HepG2 (cell line): ENCODE data around the gene TCF19. TPM values are rescaled to one million over a fixed set of nuclear protein-coding genes. Genes with fewer than 3 reads are reported as not detected.

Source experiments
- ATAC-seq: fragments of 200-7000 bp; cut with Tn5 transposase; 3 replicates; pipeline ENCODE4 v1.9.1; 2020; ENCODE audit warnings: mild to moderate bottlenecking, moderate library complexity
- BruUV-seq: library from RNA; stranded (reverse); fragments of 400-500 nt; replicated peaks from 2 replicates; lab custom pipeline; 2021; lab: Mats Ljungman, UMichigan
- CTCF ChIA-PET: fragments of 300-600 bp; formaldehyde crosslinking; extraction: SDS; loops from one replicate; lab custom pipeline; 2021; ENCODE audit warnings: low total read pairs, inconsistent platforms, low intra/inter-chr PET ratio; lab: Yijun Ruan, JAX
- POLR2A ChIA-PET: fragments of 350-600 bp; sonication (Branson Sonifier 250); formaldehyde crosslinking; loops from one replicate; lab custom pipeline; 2020; ENCODE audit warnings: antibody characterized with exemption, inconsistent platforms; lab: Yijun Ruan, JAX
- DNase-seq: peaks from one replicate; pipeline ENCODE4 v3.0.0-alpha.2; 2015; ENCODE audit warnings: low spot score
- FAIRE-seq: peaks from 3 replicates; lab custom pipeline; 2011; peaks lifted over from hg19 to GRCh38; lab: Jason Lieb, UNC
- H2AFZ ChIP-seq: one replicate; pipeline ENCODE4 v1.6.1; 2011; ENCODE audit warnings: low read length, inconsistent platforms
- H3K27ac ChIP-seq: fragments of 300-600 bp; 3 replicates; pipeline ENCODE4 v1.8.0; 2011; ENCODE audit warnings: mixed run types, mild to moderate bottlenecking, mixed read lengths, low read length, inconsistent platforms; ENCODE audit not compliant: insufficient read depth; ENCODE audit errors: extremely low read length
- H3K27me3 ChIP-seq, 2 experiments: fragments of 200-600 bp in 1 of 2; 2 replicates in 1 of 2; 3 replicates in 1 of 2; pipeline versions ENCODE4 v1.6.0 to v1.8.0; 2011; ENCODE audit warnings: low read length in 2 of 2, mild to moderate bottlenecking in 2 of 2, moderate library complexity in 2 of 2, inconsistent platforms in 1 of 2; ENCODE audit not compliant: insufficient read depth in 2 of 2, control insufficient read depth in 1 of 2
- H3K36me3 ChIP-seq, 2 experiments: fragments of 200-600 bp in 1 of 2; replicated peaks in 1 of 2; 2 replicates in 1 of 2; 3 replicates in 1 of 2; pipeline versions ENCODE4 v1.5.1 to v1.8.0; 2011; ENCODE audit warnings: low read length in 2 of 2, inconsistent platforms in 1 of 2; ENCODE audit not compliant: insufficient read depth in 2 of 2, control insufficient read depth in 1 of 2
- H3K4me1 ChIP-seq: 2 replicates; pipeline ENCODE4 v1.5.1; 2012; ENCODE audit warnings: low read length, inconsistent platforms; ENCODE audit not compliant: insufficient read depth
- H3K4me2 ChIP-seq: 2 replicates; pipeline ENCODE4 v1.6.0; 2011; ENCODE audit warnings: low read depth, low read length, inconsistent platforms
- H3K4me3 ChIP-seq, 3 experiments: fragments of 200-600 bp in 1 of 3; sonication (generic), shearing (Covaris generic) in 1 of 3; replicated peaks in 1 of 3; 2 replicates each; pipeline ENCODE4 v1.5.1; 2011 to 2016; ENCODE audit warnings: low read length in 3 of 3, inconsistent platforms in 2 of 3, low read depth in 2 of 3, mild to moderate bottlenecking in 2 of 3, control low read depth in 1 of 3, mixed read lengths in 1 of 3; ENCODE audit not compliant: insufficient read depth in 1 of 3
- H3K79me2 ChIP-seq: one replicate; pipeline ENCODE4 v1.6.1; 2011; ENCODE audit warnings: low read length, inconsistent platforms; ENCODE audit not compliant: insufficient read depth
- H3K9ac ChIP-seq: 2 replicates; pipeline ENCODE4 v1.6.0; 2011; ENCODE audit warnings: mild to moderate bottlenecking, low read depth, low read length, inconsistent platforms; ENCODE audit not compliant: insufficient read depth
- H3K9me3 ChIP-seq: 2 replicates; pipeline ENCODE4 v1.5.1; 2012; ENCODE audit warnings: mild to moderate bottlenecking, low read length
- H4K20me1 ChIP-seq: 2 replicates; pipeline ENCODE4 v1.6.0; 2011; ENCODE audit warnings: inconsistent platforms, mild to moderate bottlenecking, low read length, moderate library complexity; ENCODE audit not compliant: insufficient read depth
- KLF6 ChIP-seq: IDR thresholded peaks from 2 replicates; pipeline ENCODE4 v1.8.0; 2016; ENCODE audit warnings: missing biosample characterization, missing genetic modification reagents
- PITX1 ChIP-seq: sonication (generic); formaldehyde crosslinking; IDR thresholded peaks from 2 replicates; pipeline ENCODE4 v1.5.1; 2020; ENCODE audit warnings: mild to moderate bottlenecking, missing genetic modification reagents
- SOX13 ChIP-seq, 3 experiments: fragments of 450-650 bp in 1 of 3; sonication (generic) in 1 of 3; formaldehyde crosslinking in 1 of 3; IDR thresholded peaks in 2 of 3; conservative IDR thresholded peaks in 1 of 3; 2 replicates each; pipeline versions ENCODE4 v1.5.0 to v1.6.1; 2016 to 2020; ENCODE audit warnings: antibody characterized with exemption in 1 of 3, mild to moderate bottlenecking in 1 of 3, missing compliant biosample characterization in 1 of 3, missing genetic modification reagents in 1 of 3, moderate library complexity in 1 of 3
- SRF ChIP-seq: IDR thresholded peaks from 2 replicates; pipeline ENCODE4 v1.6.1; 2011; ENCODE audit warnings: mild to moderate bottlenecking, low read depth, low read length, moderate library complexity
- ZBTB10 ChIP-seq: sonication (generic); formaldehyde crosslinking; IDR thresholded peaks from 2 replicates; pipeline ENCODE4 v1.4.0; 2020; ENCODE audit warnings: missing genetic modification reagents, borderline replicate concordance
- ZBTB25 ChIP-seq: IDR thresholded peaks from 2 replicates; pipeline ENCODE4 v1.6.1; 2018; ENCODE audit warnings: missing genetic modification reagents
- ZNF414 ChIP-seq: sonication (generic); formaldehyde crosslinking; IDR thresholded peaks from 2 replicates; pipeline ENCODE4 v1.5.0; 2020; ENCODE audit warnings: missing genetic modification reagents
- ZNF720 ChIP-seq: sonication (generic); formaldehyde crosslinking; IDR thresholded peaks from 2 replicates; pipeline ENCODE4 v1.4.0; 2020; ENCODE audit warnings: missing genetic modification reagents
- WGBS: methylation state at CpG from one replicate; pipeline ENCODE4 v1.1.6; 2017; ENCODE audit warnings: low lambda C conversion rate; 5-methylcytosine and 5-hydroxymethylcytosine counted together
- in situ Hi-C: cut with HindIII; loops from 2 replicates; pipeline ENCODE4 v1.10.0; 2017; ENCODE audit warnings: low pct_unique_long_range_greater_than_20kb; ENCODE audit not compliant: extremely low pct_ligation_motif_present
- intact Hi-C: fragments of 100-400 bp; cut with micrococcal nuclease; formaldehyde crosslinking; loops from one replicate; pipeline ENCODE4 v1.10.0; 2022; ENCODE audit not compliant: unreplicated experiment
- polyA plus RNA-seq, 8 experiments: library from polyadenylated mRNA; depleted of rRNA in 3 of 8; stranded (reverse) in 7 of 8; unstranded in 1 of 8; fragments of >200 nt; fragmentation: Illumina TruSeq in 4 of 8; extraction: Trizol in 4 of 8; gene quantifications; 2 replicates each; pipeline versions ENCODE4 v1.2.1 to v1.2.3, GENCODE V29; 2011 to 2016; ENCODE audit warnings: low read depth in 4 of 8, missing spikeins in 1 of 8, mixed read lengths in 1 of 8; ENCODE audit not compliant: insufficient read depth in 1 of 8
- total RNA-seq, 5 experiments: library from RNA; depleted of rRNA; stranded (reverse); fragments of >200 nt; fragmentation: Illumina TruSeq; extraction: Trizol; gene quantifications; 2 replicates each; pipeline ENCODE4 v1.2.3, GENCODE V29; 2016; ENCODE audit warnings: low read depth in 1 of 5

The TCF19 gene
- total and polyA plus RNA-seq, 2 of the 13 experiments (the other 11 are each of a cell fraction or from before 2014, with no cell fraction given): 4.9 to 22.2 TPM

- Histone ChIP-seq H3K4me2 (no peak overlapping the region), H3K9me3 (no peaks in the 10 kb centered on the region), H3K79me2 (no peaks in the 10 kb centered on the region), H4K20me1 (no peaks in the 10 kb centered on the region), H3K4me3 (no peak overlapping the region), H2AFZ (no peak overlapping the region)
- ATAC-seq: no peak
- POLR2A ChIA-PET: no interaction called here
- CTCF ChIA-PET: no interaction called here
- in situ Hi-C loops (no loop called here), intact Hi-C loops (no loop called here)
- FAIRE-seq: no peak
- no TSS peak for BruUV-seq
- TF ChIP-seq ZNF720 (CRISPR knock-in tag) (no peak), ZBTB25 (CRISPR knock-in tag) (no peak), PITX1 (CRISPR knock-in tag) (no peak), ZNF414 (no peak), KLF6 (CRISPR knock-in tag) (no peak), ZBTB10 (no peak), SOX13 (IDR thresholded peaks at IDR 0.05) (no peak), SOX13 (CRISPR knock-in tag; conservative IDR thresholded peaks at IDR 0.05 in 1 of 2, IDR thresholded peaks at IDR 0.05 in 1 of 2) (no peak), SRF (no peak)
- TF ChIP-seq, all 625 proteins: peak for 0
- Histone ChIP-seq H3K9ac (no peak overlapping the region), H3K27me3 (no peaks in the 10 kb centered on the region), H3K4me1 (peaks cover 17% of the 10 kb centered on the region), H3K27ac (no peak overlapping the region), H3K36me3 (peaks cover 3 to 26% of the 10 kb centered on the region in 2 experiments; a peak in 4 of 5 replicates)
- 97% methylated on average over 11 of the region's 15 CpGs for WGBS
- no peak for DNase-seq
Observed at GRCh38 chr6:31154436-31154835, 4.0 kb upstream of the TCF19 start.
